ENCODE measurements around the gene WWP2.
A peak's percentile ranks its signal among the peaks of the same experiment; 100 is the strongest.
"Not testable (repeated sequence)": the region's sequence is repeated elsewhere in the genome, so short reads cannot be mapped to it uniquely, and the experiment has no call there.

The WWP2 gene

DNA sequence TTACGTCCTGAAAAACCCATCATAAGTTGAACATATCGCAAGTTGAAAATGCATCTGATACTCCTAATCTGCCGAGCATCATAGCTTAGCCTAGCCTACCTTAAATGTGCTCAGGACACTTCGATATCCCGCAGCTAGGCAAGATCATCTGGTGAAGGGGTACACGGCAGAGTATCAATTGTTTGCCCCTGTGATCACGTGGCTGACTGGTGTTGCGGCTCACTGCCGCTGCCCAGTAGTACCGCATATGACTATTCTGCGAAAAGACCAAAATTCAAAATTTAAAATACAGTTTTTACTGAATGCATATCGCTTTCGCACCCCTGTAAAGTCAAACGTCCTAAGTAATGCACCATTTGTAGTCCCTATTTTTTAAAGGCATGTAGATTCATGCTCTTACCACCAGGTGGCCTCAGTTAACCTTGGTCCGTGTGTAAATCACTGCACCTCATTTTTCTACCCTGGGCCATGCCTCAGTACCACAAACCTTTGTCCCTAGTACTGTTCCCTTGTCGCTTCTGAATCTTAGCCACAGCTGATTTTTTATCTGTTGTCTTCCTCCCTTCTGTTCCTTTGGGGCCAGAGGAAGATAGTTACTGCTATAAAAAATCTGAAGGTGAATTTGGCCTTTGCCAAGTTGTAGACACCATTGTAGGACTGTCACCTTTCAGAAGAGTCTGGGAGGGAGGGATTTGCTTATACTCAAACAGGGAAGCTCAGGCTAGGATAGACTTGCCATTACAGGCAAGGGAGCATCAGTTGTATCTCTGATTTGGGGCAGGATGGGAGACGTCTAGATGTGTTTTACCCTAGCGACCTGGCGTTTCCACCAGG is 34.4 kb downstream of the WWP2 start:
- DNase-seq (ENCODE audit: low spot score): peak; percentile 83

DNA sequence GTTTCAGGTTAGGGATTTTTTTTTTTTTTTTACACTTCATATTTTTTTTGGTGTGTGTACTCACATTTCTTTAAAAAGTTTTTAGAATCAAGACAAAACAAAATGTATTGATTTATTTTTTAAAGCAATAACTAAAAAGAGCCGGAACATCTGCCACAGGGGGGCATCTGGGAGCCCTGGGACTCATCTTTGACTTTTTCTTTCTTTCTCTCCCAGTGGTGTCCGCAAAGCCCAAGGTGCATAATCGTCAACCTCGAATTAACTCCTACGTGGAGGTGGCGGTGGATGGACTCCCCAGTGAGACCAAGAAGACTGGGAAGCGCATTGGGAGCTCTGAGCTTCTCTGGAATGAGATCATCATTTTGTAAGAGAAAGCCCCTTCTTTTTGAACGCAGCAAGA is 36.3 kb downstream of the WWP2 start:
- peak; percentile 70 for DNase-seq (ENCODE audit: low spot score)

DNA sequence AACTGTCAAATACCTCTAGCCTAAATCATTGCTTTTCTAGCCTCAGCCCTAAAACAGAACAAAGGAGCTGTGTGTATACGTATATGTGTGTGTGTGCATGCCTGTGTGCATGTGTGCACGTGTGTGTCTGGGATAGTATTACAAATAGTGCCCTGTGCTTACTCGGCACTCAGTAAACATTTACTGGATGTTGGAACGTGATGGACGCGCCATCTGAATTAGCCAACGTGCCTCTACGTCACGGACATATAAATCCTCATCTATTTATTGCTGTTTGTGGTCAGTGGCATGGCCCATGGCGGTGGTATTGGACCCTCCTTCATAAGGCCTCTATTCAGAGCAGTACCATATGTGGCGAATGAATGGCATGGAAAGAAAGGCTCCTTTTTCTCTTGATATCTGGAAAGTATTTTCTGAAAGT is 37.5 kb downstream of the WWP2 start:
- DNase-seq (ENCODE audit: low spot score): peak; percentile 49

DNA sequence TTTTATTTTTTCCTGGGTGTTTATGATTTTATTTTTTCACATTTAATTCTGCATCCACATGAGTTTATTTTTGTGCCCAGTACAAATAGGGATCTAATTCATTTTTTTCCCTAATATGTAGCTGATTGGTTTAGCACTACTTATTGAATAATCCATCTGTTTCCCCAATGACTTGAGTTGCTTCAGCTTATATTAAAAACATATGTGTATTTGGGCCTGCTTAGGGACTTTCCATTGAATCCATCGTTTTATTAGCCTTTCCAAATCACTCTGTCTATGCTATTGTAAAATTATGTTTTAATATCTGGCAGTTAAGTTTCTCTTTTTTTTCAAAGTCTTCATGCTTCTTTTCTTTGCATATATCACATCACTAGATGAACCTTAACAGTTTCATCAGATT is 42.2 kb downstream of the WWP2 start:
- no peak for DNase-seq (ENCODE audit: low spot score)

DNA sequence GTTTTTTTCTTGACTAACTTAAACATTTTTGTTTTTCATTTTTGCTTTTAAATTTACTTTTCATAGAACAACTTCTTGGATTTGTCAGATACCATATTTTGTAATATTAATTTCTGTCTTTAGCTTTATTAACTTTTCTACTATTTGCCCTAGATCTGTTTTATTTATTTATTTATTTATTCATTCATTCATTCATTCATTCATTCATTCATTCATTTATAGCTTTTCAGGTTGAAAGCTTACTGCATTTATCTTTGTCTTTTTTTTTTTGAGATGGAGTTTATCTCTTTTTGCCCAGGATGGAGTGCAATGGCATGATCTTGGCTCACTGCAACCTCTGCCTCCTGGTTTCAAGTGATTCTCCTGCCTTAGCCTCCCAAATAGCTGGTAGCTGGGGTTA is 44.6 kb downstream of the WWP2 start:
- not testable (repeated sequence) for DNase-seq (ENCODE audit: low spot score)

DNA sequence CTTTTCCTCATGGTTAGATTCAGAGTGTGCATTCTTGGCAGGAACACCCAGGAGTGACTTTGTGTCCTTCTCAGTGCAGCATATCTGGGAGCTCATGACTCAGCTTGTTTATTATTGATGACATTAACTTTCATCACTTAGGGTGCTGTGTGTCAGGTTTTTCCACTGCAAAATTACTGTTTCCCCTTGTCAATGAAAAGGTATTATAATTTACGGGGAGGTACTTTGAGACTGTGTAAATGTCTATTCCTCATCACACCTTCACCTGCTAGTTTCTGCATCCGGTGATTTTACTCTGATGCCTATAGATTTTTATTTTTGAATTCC is 50.5 kb downstream of the WWP2 start:
- no peak for DNase-seq (ENCODE audit: low spot score)

DNA sequence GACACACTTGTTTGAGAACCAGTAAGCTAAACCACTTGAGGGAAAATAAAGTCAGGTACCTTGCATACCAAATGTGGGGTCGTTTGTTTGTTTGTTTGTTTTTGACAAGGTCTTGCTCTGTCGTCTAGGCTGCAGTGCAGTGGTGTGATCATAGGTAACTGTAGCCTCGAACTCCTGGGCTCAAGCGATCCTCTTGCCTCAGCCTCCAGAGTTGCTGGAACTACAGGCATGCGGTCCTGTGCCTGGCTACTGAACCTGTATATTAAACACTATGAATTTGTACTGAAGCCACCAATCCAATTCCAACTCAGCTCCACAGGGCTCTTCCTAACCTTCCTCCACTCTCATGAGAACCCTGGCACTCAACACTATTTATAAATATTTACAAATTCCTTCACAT is 51.9 kb downstream of the WWP2 start:
- no peak for DNase-seq (ENCODE audit: low spot score)

DNA sequence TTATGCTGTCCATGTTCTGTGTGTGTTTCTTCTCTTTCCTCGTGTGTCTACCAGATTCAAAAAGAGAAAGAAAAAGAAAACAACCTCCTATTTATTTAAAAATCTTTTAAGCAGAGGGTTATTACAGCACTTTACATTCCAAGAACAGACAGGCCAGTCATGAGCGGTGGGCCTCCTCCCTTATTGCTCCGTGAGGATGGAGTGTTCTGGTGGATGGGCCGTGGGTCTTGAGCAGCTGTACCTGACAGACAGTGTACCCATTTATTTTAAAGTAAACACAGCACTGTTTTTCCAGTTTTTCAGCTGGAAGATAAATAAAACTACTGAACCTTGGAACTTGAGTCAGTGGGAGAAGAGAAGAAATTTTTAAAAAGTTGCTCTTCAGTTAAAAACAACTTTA is 52.4 kb downstream of the WWP2 start:
- DNase-seq (ENCODE audit: low spot score): no peak

DNA sequence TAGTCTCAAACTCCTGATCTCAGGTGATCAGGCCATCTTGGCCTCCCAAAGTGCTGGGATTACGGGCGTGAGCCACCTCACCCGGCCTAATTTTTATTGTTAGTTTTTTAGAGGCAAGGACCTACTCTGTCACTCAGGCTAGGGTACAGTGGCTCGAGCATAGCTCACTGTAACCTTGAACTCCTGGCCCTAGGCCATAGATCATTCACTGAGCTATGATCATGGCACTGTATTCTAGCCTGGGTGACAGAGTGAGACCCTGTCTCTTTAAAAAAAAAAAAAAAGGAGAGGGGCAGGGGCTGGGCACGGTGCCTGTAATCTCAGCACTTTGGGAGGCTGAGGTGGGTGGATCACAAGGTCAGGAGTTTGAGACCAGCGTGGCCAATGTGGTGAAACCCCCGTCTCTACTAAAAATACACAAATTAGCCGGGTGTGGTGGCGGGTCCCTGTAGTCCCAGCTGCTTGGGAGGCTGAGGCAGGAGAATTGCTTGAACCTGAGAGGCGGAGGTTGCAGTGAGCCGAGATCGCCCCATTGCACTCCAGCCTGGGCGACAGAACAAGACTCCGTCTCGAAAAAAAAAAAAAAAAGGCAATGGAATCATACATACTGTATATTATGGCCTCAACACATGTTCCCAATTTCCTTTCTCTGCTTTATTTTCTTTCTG is 53.2 kb downstream of the WWP2 start:
- not testable (repeated sequence) for DNase-seq (ENCODE audit: low spot score)

DNA sequence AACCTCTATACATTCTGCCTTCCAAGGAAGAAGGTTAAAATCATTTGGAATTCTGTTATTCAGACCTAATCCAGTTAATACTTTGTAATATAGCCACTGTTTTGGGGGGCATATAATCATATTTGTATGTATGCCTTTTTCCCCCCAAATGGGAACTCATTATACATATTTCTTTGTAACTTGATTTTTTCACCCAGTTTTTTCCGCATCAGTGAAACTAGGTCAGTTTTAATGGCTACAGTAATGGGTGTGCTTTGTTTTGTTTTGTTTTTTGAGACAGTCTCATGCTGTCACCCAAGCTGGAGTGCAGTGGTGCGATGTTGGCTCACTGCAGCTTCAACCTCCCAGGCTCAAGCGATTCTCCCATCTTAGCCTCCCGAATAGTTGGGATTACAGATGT is 54.9 kb downstream of the WWP2 start:
- DNase-seq (ENCODE audit: low spot score): no peak

DNA sequence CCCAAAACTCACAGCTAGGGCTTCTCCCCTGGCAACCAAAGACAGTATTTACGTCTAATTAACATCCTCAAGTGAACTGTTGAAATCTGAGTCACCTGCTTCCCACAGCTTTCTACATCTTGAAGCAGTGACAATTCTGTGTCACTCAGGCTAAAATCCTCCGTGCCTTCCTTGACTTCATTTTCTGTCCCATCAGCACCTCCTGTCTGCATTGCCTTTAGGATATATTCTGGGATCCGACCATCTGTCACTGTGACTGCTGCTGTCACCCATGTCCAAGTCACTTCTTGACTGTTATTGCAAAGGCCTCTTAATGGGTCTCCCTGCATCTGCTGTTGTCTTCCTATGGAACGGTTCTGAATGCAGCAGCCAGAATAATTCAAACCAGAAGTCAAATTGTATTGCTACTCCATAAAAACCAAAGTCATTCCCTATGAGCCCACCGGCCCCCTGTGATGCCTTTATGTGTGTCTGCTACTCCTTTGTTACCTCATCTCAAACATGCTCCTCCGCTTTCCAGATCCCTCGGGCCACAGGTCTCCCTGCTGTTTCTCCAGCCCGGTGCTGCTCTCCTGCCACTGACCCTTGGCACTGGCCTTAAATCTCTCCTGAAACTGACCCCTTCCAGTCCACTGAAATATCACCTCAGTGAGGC is 56.9 kb downstream of the WWP2 start:
- DNase-seq (ENCODE audit: low spot score): no peak

DNA sequence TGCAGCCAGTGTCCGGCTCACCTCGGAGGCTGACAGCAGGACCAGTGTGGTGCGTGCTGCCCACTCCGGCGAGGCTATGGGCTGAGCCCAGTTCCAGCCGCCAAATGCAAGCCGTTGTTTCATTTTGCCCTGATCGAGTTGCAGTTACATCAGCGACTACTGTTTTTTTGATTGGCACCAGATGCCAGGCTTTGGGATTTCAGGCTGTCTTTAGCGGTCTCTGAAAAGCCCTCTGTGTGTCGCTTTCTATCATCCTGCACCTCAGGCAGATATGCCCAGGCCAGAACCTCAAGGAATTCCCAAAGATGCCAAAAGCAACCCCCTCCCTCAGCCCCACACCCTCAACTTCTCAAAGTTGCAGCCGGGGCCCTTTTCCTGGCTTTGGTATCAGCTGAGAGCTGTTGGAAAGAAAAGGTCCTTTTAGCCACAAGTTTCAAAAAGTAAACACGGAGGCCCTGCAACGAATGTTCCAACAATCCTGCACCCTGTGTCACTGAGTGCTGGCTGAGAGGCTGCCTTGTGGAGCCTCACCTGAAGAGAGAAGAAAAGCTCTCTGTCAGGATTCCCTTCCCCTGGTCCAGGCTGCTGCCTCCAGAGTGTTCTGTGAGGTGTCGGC is 58.9 kb downstream of the WWP2 start:
- DNase-seq (ENCODE audit: low spot score): peak; percentile 75

DNA sequence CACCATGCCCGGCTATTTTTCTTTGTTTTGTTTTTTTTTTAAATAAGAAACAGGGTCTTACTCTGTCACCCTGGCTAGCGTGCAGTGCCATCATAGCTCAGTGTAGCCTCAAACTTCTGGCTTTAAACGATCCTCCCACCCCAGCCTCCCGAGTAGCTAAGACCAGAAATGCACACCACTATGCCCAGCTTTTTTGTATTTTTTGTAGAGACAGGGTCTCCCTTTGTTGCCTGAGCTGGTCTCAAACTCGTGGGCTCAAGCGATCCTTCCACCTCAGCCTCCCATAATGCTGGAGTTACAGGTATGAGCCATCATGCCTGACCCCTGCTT is 59.7 kb downstream of the WWP2 start:
- no peak for DNase-seq (ENCODE audit: low spot score)

DNA sequence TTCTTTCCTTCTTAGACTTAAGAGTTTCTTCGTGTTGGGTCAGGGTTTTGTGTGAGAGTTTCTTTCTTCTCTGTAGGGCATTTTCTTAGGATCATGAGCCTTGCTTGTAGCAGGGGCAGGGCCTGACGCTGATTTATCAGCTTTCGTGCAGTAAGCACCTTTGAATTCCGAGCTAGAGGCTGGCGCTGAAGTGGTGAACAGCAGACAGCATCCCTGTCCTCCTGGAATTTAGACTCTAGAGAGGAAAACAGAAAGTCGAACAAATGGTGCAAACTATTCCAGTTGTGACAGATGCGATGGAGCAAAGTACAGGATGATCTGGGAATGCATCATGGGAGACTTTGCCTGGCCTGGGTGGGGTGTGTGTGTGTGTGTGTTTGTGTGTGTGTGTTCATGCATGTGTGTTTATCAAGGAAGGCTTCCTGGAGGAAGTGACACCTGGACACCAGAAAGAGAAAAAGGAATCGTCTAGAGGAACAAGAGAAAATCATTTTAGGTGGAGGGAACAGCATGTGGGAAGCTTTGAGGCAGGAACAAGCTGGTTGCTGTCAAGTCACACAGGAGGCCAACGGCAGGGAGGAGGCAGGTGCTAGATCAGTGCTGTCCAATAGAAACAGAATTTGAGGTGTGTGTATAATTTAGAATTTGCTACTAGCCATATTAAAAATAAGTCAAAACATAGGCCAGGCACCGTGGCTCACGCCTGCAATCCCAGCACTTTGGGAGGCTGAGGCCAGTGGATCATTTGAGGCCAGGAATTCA is 60.2 kb downstream of the WWP2 start:
- DNase-seq (ENCODE audit: low spot score): no peak

DNA sequence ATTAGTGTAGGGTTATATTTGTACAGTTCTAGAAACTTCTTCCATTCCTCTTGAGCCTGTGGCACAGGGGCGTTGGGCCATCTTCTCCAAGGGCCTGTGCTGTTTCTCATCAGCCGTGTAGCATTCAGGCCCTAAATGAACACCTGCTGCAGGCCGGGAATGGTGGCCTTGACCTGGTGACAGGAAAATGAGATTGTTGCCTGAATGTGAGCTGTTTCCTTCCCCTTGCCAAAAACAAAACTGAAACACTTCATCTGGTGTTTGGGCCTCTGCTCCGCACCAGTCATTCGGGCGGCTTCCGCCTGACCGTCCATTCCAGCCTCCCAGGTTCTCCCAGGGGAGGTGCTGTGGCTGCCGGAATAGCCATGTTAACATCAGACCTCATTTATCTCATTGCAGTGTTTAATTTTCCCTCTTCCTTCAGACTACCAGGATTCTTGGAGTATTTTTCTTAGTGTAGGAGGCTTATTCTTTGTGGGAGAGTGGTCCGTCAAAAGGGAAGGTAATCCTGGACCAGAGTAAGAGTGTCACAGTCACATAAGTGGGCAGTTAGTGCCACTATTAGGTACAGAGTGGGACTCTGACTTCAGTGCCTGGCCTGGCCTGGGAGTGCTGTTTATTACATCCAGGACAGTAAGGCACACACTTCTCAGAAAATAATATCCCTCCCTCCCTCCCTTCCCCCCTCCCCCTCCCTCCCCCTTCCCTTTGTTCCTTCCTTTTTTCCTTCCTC is 61.9 kb downstream of the WWP2 start:
- no peak for DNase-seq (ENCODE audit: low spot score)

DNA sequence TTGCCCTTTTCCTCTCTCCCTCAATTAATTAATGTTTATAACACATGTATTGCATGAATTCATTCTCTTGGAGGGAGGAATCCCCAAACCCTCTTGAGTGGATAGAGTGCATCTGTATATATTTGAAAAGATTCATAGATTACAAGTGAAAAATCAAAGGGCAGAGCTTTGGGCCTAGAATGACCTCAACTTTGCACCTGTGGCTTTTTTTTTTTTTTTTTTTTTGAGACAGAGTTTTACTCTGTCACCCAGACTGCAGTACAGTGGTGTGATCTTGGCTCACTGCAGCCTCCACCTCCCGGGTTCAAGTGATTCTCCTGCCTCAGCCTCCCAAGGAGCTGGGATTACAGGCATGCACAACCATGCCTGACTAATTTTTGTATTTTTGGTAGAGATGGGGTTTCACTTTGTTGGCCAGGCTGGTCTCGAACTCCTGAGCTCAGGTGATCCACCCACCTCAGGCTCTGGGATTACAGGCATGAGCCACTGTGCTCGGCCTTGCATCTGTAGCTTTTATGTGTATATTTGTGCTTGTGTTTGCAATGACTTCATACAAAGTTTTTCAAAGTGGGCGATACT is 62.5 kb downstream of the WWP2 start:
- not testable (repeated sequence) for DNase-seq (ENCODE audit: low spot score)

DNA sequence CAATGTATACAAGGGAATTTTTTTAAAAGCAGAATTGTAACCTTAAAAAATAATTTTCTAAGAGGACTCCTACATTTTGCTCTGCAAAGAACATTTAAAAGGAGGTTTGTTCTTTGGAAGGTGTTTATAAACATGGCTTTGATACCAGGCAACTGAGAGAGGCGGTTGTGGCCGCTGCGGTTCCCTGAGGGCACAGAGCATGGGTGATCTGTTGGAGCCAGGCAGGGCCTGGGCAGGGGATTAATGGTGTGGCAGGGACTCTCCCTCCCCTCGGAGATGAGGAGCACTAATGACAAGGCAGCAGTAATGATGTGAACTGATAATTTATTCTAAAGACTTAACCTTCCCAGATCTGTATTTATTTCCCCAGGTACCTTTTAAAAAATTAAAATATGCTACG is 65.4 kb downstream of the WWP2 start:
- no peak for DNase-seq (ENCODE audit: low spot score)

DNA sequence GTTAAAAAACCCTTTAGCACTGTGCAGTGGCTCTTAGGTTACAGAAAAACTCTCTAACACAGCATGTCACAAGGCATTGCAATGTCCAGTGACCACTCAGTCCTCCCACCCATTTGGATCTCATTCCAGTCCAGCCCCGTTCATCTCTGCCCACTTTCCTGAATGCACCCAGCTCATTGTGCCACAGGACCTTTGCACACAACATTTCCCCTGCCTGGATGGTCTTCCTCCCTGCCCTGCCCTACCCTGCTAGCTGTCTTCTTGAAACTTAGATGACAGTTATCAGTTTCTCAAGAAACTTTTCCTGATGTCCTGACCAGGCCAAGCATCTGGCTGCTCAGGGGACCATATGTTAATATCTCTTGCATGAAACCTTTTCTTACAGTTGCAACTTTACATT is 67.2 kb downstream of the WWP2 start:
- DNase-seq (ENCODE audit: low spot score): no peak

DNA sequence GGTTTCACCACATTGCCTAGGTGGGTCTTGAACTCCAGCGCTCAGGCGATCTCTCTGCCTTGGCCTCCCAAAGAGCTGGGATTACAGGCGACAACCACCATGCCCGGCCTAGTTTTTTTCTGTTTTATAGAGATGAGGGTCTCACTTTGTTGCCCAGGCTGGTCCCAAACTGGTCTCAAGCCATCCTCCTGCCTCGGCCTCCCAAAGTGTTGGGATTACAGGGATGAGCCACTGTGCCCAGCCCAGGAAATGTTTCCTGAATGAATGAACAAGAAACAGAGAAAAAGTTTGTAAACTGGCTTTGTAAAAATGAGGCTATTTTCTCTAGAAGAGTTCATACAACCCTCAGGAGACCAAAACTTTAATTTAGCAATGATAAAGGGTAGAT is 68.0 kb downstream of the WWP2 start:
- no peak for DNase-seq (ENCODE audit: low spot score)

DNA sequence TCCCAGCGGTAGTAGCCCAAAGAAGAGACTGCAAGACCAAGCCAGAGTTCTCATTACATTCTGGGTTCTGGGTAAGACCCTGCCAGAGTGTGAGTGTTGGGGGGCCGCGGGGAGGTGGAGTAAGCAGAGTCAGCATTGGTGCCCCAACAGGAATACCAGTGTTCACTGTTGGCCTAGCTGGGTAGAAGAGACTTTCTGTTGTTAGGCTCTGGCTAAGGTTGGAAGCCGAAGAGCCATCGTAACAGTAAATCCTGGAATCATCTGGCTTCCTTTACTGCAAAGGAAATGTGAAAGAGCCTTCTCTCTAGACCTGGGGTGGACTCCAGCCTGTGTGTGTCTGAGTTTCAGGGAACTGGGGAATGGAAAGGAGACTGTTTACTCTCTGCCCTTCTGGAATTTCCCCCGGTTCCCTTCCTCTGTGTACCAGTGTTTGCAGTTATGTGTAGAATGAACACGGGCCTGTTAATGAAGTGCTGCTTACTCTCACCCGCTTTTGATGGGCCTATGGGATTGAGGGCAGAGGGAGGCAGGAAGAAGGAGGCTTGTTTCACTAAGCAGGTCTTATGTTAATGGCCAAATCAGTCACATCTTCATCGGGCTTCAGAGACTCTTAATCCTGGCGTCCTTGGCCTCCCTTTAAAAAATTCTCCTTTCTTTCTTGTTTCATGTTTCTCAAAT is 68.5 kb downstream of the WWP2 start:
- DNase-seq (ENCODE audit: low spot score): no peak
